K562 (cell line): ENCODE results near the gene SPACA9. TPM values are rescaled to one million over a fixed set of nuclear protein-coding genes. Genes with fewer than 3 reads are reported as not detected.
A peak's percentile ranks its signal among the peaks of the same experiment; 100 is the strongest.

Experiments used
- ARID3B ChIP-seq: fragments of 250-450 bp; sonication (Bioruptor Pico); IDR thresholded peaks from 2 replicates; pipeline ENCODE4 v1.4.0; 2020; ENCODE audit warnings: borderline replicate concordance
- FOSL1 ChIP-seq: fragments of 200-800 bp; sonication (Bioruptor generic); conservative IDR thresholded peaks from 2 replicates; pipeline ENCODE4 v1.6.1; 2016; ENCODE audit warnings: missing genetic modification characterization, missing compliant biosample characterization
- FOXP1 ChIP-seq: sonication (generic); formaldehyde crosslinking; IDR thresholded peaks from 2 replicates; pipeline ENCODE4 v1.8.0; 2022; ENCODE audit warnings: mild to moderate bottlenecking, missing genetic modification reagents
- GTF3C2 ChIP-seq: IDR thresholded peaks from 3 replicates; pipeline ENCODE4 v1.6.1; 2011; ENCODE audit warnings: borderline replicate concordance, mild to moderate bottlenecking, moderate library complexity; ENCODE audit not compliant: insufficient read length; ENCODE audit errors: extremely low read depth
- JUND ChIP-seq, 2 experiments: IDR thresholded peaks; 2 replicates in 1 of 2; 3 replicates in 1 of 2; pipeline ENCODE4 v1.6.1; 2011; ENCODE audit warnings: borderline replicate concordance in 2 of 2, low read depth in 2 of 2, low read length in 2 of 2, improper control_type of control experiment in 1 of 2, missing biosample characterization in 1 of 2, missing genetic modification characterization in 1 of 2, missing genetic modification reagents in 1 of 2
- L3MBTL2 ChIP-seq: fragments of 450-650 bp; IDR thresholded peaks from 2 replicates; pipeline ENCODE4 v1.6.1; 2016; ENCODE audit warnings: mild to moderate bottlenecking, moderate library complexity
- RAD21 ChIP-seq, 2 experiments: fragments of 250-450 bp in 1 of 2; fragments of 450-650 bp in 1 of 2; sonication (Bioruptor Pico) in 1 of 2; formaldehyde crosslinking in 1 of 2; IDR thresholded peaks in 1 of 2; conservative IDR thresholded peaks in 1 of 2; 2 replicates each; pipeline versions ENCODE4 v1.4.0 to v1.8.0; 2020 to 2022; ENCODE audit warnings: mild to moderate bottlenecking in 2 of 2, moderate library complexity in 1 of 2
- SMARCA4 ChIP-seq: fragments of 450-650 bp; IDR thresholded peaks from 2 replicates; pipeline ENCODE4 v1.6.1; 2016
- SMARCE1 ChIP-seq: fragments of 450-650 bp; IDR thresholded peaks from 2 replicates; pipeline ENCODE4 v1.7.1; 2016; ENCODE audit warnings: mild to moderate bottlenecking
- TAL1 ChIP-seq: fragments of 450-650 bp; IDR thresholded peaks from 2 replicates; pipeline ENCODE4 v1.6.1; 2016; ENCODE audit warnings: mild to moderate bottlenecking
- TBP ChIP-seq: optimal IDR thresholded peaks from 2 replicates; pipeline ENCODE3; 2011; ENCODE audit warnings: low read depth, low read length, improper control_type of control experiment
- TRIM28 ChIP-seq: fragments of 450-650 bp; IDR thresholded peaks from 2 replicates; pipeline ENCODE4 v1.6.1; 2017
- ZFX ChIP-seq: sonication (generic); formaldehyde crosslinking; IDR thresholded peaks from 2 replicates; pipeline ENCODE4 v1.8.0; 2022; ENCODE audit warnings: mild to moderate bottlenecking, missing genetic modification reagents, moderate library complexity
- ZNF12 ChIP-seq: sonication (generic); formaldehyde crosslinking; IDR thresholded peaks from 2 replicates; pipeline ENCODE4 v1.4.0; 2020; ENCODE audit warnings: mild to moderate bottlenecking, missing genetic modification reagents
- ZNF143 ChIP-seq: sonication (generic); formaldehyde crosslinking; IDR thresholded peaks from 2 replicates; pipeline ENCODE4 v1.9.0; 2022; ENCODE audit warnings: mild to moderate bottlenecking, missing genetic modification reagents
- ZNF644 ChIP-seq: fragments of 200-800 bp; sonication (Bioruptor generic); IDR thresholded peaks from 2 replicates; pipeline ENCODE4 v1.6.1; 2016; ENCODE audit warnings: low read depth, missing genetic modification characterization, missing compliant biosample characterization
- polyA plus RNA-seq, 8 experiments: library from polyadenylated mRNA; depleted of rRNA in 4 of 8; stranded (reverse) in 5 of 8; unstranded in 3 of 8; fragments of >200 nt; fragmentation: Nextera tagmentation in 2 of 8; fragmentation: Illumina TruSeq in 1 of 8; extraction: Ambion mirVana in 2 of 8; extraction: Trizol in 1 of 8; gene quantifications; 2 replicates each; pipeline versions ENCODE4 v1.2.1 to v1.2.3, GENCODE V29; 2011 to 2014; ENCODE audit warnings: inconsistent platforms in 1 of 8, missing spikeins in 1 of 8
- total RNA-seq, 7 experiments: library from RNA; depleted of rRNA in 6 of 7; stranded (reverse); fragments of >200 nt in 6 of 7; fragmentation: Illumina TruSeq in 2 of 7; extraction: Trizol in 2 of 7; gene quantifications; 2 replicates each; pipeline versions ENCODE4 v1.2.1 to v1.2.3, GENCODE V29; 2011 to 2021; ENCODE audit warnings: low replicate concordance in 1 of 7
- TF ChIP-seq, protein P1 (sequence below): IDR thresholded peaks from 2 replicates; pipeline ENCODE4 v1.6.1; 2011; ENCODE audit warnings: borderline replicate concordance, low read depth, mild to moderate bottlenecking, moderate library complexity, low read length; ENCODE audit not compliant: insufficient read depth, poor library complexity, severe bottlenecking
- TF ChIP-seq, protein P2 (sequence below): sonication (generic); formaldehyde crosslinking; IDR thresholded peaks from 2 replicates; pipeline ENCODE4 v1.8.0; 2023; ENCODE audit warnings: mild to moderate bottlenecking, missing genetic modification reagents

Gene SPACA9
- total and polyA plus RNA-seq, 9 of the 15 experiments (the other 6 are each of a cell fraction or from before 2014, with no cell fraction given) = 0.06 to 0.51 (median 0.36) TPM

DNA sequence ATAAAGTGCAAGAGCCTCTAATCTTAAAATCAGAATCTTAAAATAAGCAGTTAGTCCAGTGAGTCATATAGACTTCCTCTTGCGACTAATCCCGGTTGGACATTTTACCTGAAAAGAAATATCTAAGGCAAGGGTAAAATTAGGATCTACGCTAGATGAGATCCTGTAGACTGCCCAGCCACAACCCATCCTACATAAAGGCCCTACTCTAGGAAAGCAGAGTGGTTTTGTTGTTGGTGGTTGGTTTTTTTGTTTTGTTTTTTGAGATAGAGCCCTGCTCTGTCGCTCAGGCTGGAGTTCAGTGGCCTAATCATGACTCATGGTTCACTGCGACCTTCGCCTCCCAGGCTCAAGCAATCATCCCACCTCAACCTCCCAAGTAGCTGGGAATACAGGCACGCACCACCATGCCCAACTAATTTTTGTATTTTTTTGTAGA lies 58.8 kb downstream of the SPACA9 start (continued):
- TF ChIP-seq SMARCA4 (peak; percentile 57; the same call in 1 of the 2 replicates), SMARCE1 (peak; percentile 66; the same call in 1 of the 2 replicates), TAL1 (no peak), GTF3C2 (no peak), RAD21 (CRISPR knock-in tag; conservative IDR thresholded peaks at IDR 0.05 in 1 of 2, IDR thresholded peaks at IDR 0.05 in 1 of 2) (no peak), ZFX (no peak), FOXP1 (CRISPR knock-in tag) (no peak), ZNF143 (no peak), ARID3B (no peak), ZNF644 (tag) (no peak), FOSL1 (tag) (peak; percentile 89), JUND (IDR thresholded peaks at IDR 0.05; ENCODE audit: borderline replicate concordance, low read depth, low read length) (0 out of 2 replicates have a peak, but pooled peaks have one; percentile 29), JUND (tag; IDR thresholded peaks at IDR 0.05; ENCODE audit: borderline replicate concordance, low read depth, low read length) (peak; percentile 56; the same call in 2 of the 3 replicates), TRIM28 (0 out of 2 replicates have a peak, but pooled peaks have one; percentile 55), L3MBTL2 (no peak), TBP (no peak), ZNF12 (CRISPR knock-in tag) (no peak)
- TF ChIP-seq, protein P1, sequence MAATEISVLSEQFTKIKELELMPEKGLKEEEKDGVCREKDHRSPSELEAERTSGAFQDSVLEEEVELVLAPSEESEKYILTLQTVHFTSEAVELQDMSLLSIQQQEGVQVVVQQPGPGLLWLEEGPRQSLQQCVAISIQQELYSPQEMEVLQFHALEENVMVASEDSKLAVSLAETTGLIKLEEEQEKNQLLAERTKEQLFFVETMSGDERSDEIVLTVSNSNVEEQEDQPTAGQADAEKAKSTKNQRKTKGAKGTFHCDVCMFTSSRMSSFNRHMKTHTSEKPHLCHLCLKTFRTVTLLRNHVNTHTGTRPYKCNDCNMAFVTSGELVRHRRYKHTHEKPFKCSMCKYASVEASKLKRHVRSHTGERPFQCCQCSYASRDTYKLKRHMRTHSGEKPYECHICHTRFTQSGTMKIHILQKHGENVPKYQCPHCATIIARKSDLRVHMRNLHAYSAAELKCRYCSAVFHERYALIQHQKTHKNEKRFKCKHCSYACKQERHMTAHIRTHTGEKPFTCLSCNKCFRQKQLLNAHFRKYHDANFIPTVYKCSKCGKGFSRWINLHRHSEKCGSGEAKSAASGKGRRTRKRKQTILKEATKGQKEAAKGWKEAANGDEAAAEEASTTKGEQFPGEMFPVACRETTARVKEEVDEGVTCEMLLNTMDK = no peak
- TF ChIP-seq, protein P2, sequence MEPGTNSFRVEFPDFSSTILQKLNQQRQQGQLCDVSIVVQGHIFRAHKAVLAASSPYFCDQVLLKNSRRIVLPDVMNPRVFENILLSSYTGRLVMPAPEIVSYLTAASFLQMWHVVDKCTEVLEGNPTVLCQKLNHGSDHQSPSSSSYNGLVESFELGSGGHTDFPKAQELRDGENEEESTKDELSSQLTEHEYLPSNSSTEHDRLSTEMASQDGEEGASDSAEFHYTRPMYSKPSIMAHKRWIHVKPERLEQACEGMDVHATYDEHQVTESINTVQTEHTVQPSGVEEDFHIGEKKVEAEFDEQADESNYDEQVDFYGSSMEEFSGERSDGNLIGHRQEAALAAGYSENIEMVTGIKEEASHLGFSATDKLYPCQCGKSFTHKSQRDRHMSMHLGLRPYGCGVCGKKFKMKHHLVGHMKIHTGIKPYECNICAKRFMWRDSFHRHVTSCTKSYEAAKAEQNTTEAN (CRISPR knock-in tag) = no peak
